Duodenal mucosa (tissue), 2 donors: Measurements from ENCODE around the gene PKM.
A peak's percentile ranks its signal among the peaks of the same experiment; 100 is the strongest.
"Not testable (repeated sequence)": the region's sequence is repeated elsewhere in the genome, so short reads cannot be mapped to it uniquely, and the experiment has no call there.

Experiments
- H3K27ac ChIP-seq: one replicate; pipeline ENCODE4 v1.7.0; 2013; ENCODE audit warnings: low read depth, low read length
- H3K27me3 ChIP-seq, 2 donors: one replicate each; pipeline ENCODE4 v1.7.0; 2013; ENCODE audit warnings: low read length in 2 of 2, control low read depth in 1 of 2; ENCODE audit not compliant: insufficient read depth in 2 of 2, control insufficient read depth in 1 of 2
- H3K36me3 ChIP-seq, 2 donors: one replicate each; pipeline ENCODE4 v1.7.0; 2013; ENCODE audit warnings: low read length in 2 of 2, control low read depth in 1 of 2; ENCODE audit not compliant: insufficient read depth in 2 of 2, control insufficient read depth in 1 of 2
- H3K4me1 ChIP-seq, 2 donors: one replicate each; pipeline ENCODE4 v1.7.0; 2013; ENCODE audit warnings: low read length in 2 of 2, control low read depth in 1 of 2; ENCODE audit not compliant: insufficient read depth in 2 of 2, control insufficient read depth in 1 of 2
- H3K4me3 ChIP-seq, 2 donors: one replicate each; pipeline ENCODE4 v1.7.0; 2013; ENCODE audit warnings: low read length in 2 of 2, low read depth in 1 of 2
- H3K9ac ChIP-seq, 2 donors: one replicate each; pipeline ENCODE4 v1.7.0; 2013; ENCODE audit warnings: low read length in 2 of 2, low read depth in 1 of 2
- H3K9me3 ChIP-seq, 2 donors: one replicate each; pipeline ENCODE4 v1.7.0; 2013; ENCODE audit warnings: low read length in 2 of 2, control low read depth in 1 of 2; ENCODE audit not compliant: control insufficient read depth in 1 of 2

The PKM gene

GRCh38 chr15:72172796-72173195 is 58.2 kb downstream of the PKM start:
- H3K4me3 ChIP-seq, result no peak overlapping the region
- H3K4me1 ChIP-seq, result peaks cover 4 to 14% of the 10 kb centered on the region in 2 donors
- no peaks in the 10 kb centered on the region for H3K27me3 ChIP-seq
- no peaks in the 10 kb centered on the region for H3K9me3 ChIP-seq
- H3K9ac ChIP-seq, result no peak overlapping the region
- H3K27ac ChIP-seq, result no peak overlapping the region
- H3K36me3 ChIP-seq, result no peaks in the 10 kb centered on the region

- peaks cover 4 to 14% of the 10 kb centered on the region in 2 donors for H3K4me1 ChIP-seq
- not testable (repeated sequence) for H3K9me3 ChIP-seq, H3K4me3 ChIP-seq, H3K9ac ChIP-seq, H3K27me3 ChIP-seq, H3K27ac ChIP-seq, H3K36me3 ChIP-seq
These were observed 59.0 kb downstream of the PKM start for GRCh38 chr15:72171978-72172377.

- Histone ChIP-seq H3K27me3 (no peaks in the 10 kb centered on the region), H3K27ac (no peak overlapping the region), H3K9ac (no peak overlapping the region), H3K36me3 (no peaks in the 10 kb centered on the region), H3K9me3 (no peaks in the 10 kb centered on the region), H3K4me1 (peaks cover 4 to 14% of the 10 kb centered on the region in 2 donors), H3K4me3 (no peak overlapping the region)
These were observed 60.3 kb downstream of the PKM start for GRCh38 chr15:72170691-72171090.

GRCh38 chr15:72169921-72170611 is 60.9 kb downstream of the PKM start:
- Histone ChIP-seq H3K4me3 (peak overlapping the region; percentile 40 to 42), H3K27me3 (no peaks in the 10 kb centered on the region), H3K27ac (no peak overlapping the region), H3K4me1 (peaks cover 4 to 14% of the 10 kb centered on the region in 2 donors), H3K9ac (peak overlapping the region; percentile 18), H3K36me3 (no peaks in the 10 kb centered on the region), H3K9me3 (no peaks in the 10 kb centered on the region)

- H3K36me3 ChIP-seq, result no peaks in the 10 kb centered on the region
- no peaks in the 10 kb centered on the region for H3K27me3 ChIP-seq
- H3K9me3 ChIP-seq, result no peaks in the 10 kb centered on the region
- peaks cover 4 to 14% of the 10 kb centered on the region in 2 donors for H3K4me1 ChIP-seq
- H3K9ac ChIP-seq, result peak overlapping the region; percentile 18
- peak overlapping the region; percentile 40 to 42 for H3K4me3 ChIP-seq
- H3K27ac ChIP-seq, result no peak overlapping the region
These were observed 61.6 kb downstream of the PKM start for GRCh38 chr15:72169236-72169920.

GRCh38 chr15:72168808-72169190 is 62.2 kb downstream of the PKM start:
- Histone ChIP-seq H3K27me3 (no peaks in the 10 kb centered on the region), H3K4me1 (peaks cover 4 to 14% of the 10 kb centered on the region in 2 donors), H3K27ac (no peak overlapping the region), H3K9me3 (no peaks in the 10 kb centered on the region), H3K9ac (no peak overlapping the region), H3K4me3 (no peak overlapping the region), H3K36me3 (no peaks in the 10 kb centered on the region)

- Histone ChIP-seq H3K4me1 (peaks cover 4 to 14% of the 10 kb centered on the region in 2 donors), H3K27me3 (no peaks in the 10 kb centered on the region), H3K36me3 (no peaks in the 10 kb centered on the region), H3K27ac (no peak overlapping the region), H3K4me3 (no peak overlapping the region), H3K9ac (no peak overlapping the region), H3K9me3 (no peaks in the 10 kb centered on the region)
These were observed 62.7 kb downstream of the PKM start for GRCh38 chr15:72168131-72168807.

- Histone ChIP-seq H3K4me3 (no peak overlapping the region), H3K36me3 (no peaks in the 10 kb centered on the region), H3K27me3 (no peaks in the 10 kb centered on the region), H3K9ac (no peak overlapping the region), H3K27ac (no peak overlapping the region), H3K4me1 (peaks cover 4 to 14% of the 10 kb centered on the region in 2 donors), H3K9me3 (no peaks in the 10 kb centered on the region)
These were observed 63.5 kb downstream of the PKM start for GRCh38 chr15:72167445-72167844.

- Histone ChIP-seq H3K27ac (no peak overlapping the region), H3K27me3 (no peaks in the 10 kb centered on the region), H3K4me3 (no peak overlapping the region), H3K4me1 (peaks cover 4 to 16% of the 10 kb centered on the region in 2 donors), H3K36me3 (no peaks in the 10 kb centered on the region), H3K9ac (no peak overlapping the region), H3K9me3 (no peaks in the 10 kb centered on the region)
These were observed 64.1 kb downstream of the PKM start for GRCh38 chr15:72166716-72167417.

- H3K9me3 ChIP-seq, result no peaks in the 10 kb centered on the region
- H3K36me3 ChIP-seq, result no peaks in the 10 kb centered on the region
- no peak overlapping the region for H3K9ac ChIP-seq
- peaks cover 0 to 4% of the 10 kb centered on the region in 2 donors for H3K4me1 ChIP-seq
- H3K27me3 ChIP-seq, result no peaks in the 10 kb centered on the region
- H3K27ac ChIP-seq, result no peak overlapping the region
- H3K4me3 ChIP-seq, result no peak overlapping the region
These were observed 67.3 kb downstream of the PKM start for GRCh38 chr15:72163719-72164118.
